Immature natural killer cell (primary cell): ENCODE data around the gene AKAP13. TPM values are rescaled to one million over a fixed set of nuclear protein-coding genes. Genes with fewer than 3 reads are reported as not detected.
"Not testable (repeated sequence)": the region's sequence is repeated elsewhere in the genome, so short reads cannot be mapped to it uniquely, and the experiment has no call there.

Experiments used
- DNase-seq, 3 donors: peaks; one replicate each; pipeline ENCODE4 v3.0.0; 2022; ENCODE audit warnings: mixed read lengths in 1 of 3
- H3K27ac Mint-ChIP-seq, 6 donors: one replicate each; pipeline ENCODE4 v1.8.0; 2020; ENCODE audit warnings: mixed read lengths in 6 of 6, mild to moderate bottlenecking in 5 of 6, inconsistent platforms in 4 of 6, moderate library complexity in 3 of 6
- H3K27me3 Mint-ChIP-seq, 3 donors: one replicate each; pipeline ENCODE4 v1.8.0; 2020 to 2021; ENCODE audit warnings: low read depth in 3 of 3, mild to moderate bottlenecking in 3 of 3, mixed read lengths in 3 of 3, moderate library complexity in 3 of 3, inconsistent platforms in 1 of 3
- H3K36me3 Mint-ChIP-seq, 3 donors: one replicate each; pipeline ENCODE4 v1.8.0; 2020; ENCODE audit warnings: mixed read lengths in 3 of 3, inconsistent platforms in 2 of 3, mild to moderate bottlenecking in 2 of 3
- H3K4me1 Mint-ChIP-seq, 2 donors: one replicate each; pipeline ENCODE4 v1.8.0; 2020; ENCODE audit warnings: inconsistent platforms in 2 of 2, mild to moderate bottlenecking in 2 of 2, mixed read lengths in 2 of 2, moderate library complexity in 1 of 2
- H3K4me3 Mint-ChIP-seq, 5 donors: one replicate each; pipeline ENCODE4 v1.8.0; 2020; ENCODE audit warnings: mild to moderate bottlenecking in 5 of 5, mixed read lengths in 5 of 5, inconsistent platforms in 3 of 5, moderate library complexity in 3 of 5
- H3K9me3 Mint-ChIP-seq, 6 donors: one replicate each; pipeline ENCODE4 v1.8.0; 2020; ENCODE audit warnings: mild to moderate bottlenecking in 6 of 6, mixed read lengths in 6 of 6, inconsistent platforms in 4 of 6, moderate library complexity in 3 of 6
- polyA plus RNA-seq, 3 donors: library from polyadenylated mRNA; unstranded; fragments of 300-500 nt; fragmentation: Illumina TruSeq; gene quantifications; one replicate each; pipeline ENCODE4 v1.2.3, GENCODE V29; 2021

AKAP13 gene
- polyA plus RNA-seq, 3 donors from 2014 or later = 104 to 327 (median 112) TPM

- Mint-ChIP-seq H3K27ac (no peak overlapping the region), H3K36me3 (peaks cover 5 to 12% (median 8%) of the 10 kb centered on the region in 3 donors), H3K27me3 (peaks cover 0 to 2% (median 2%) of the 10 kb centered on the region in 3 donors), H3K4me1 (peaks cover 26 to 27% of the 10 kb centered on the region in 2 donors), H3K9me3 (no peaks in the 10 kb centered on the region), H3K4me3 (no peak overlapping the region)
- DNase-seq = no peak
Observed at GRCh38 chr15:85576392-85576791, 196.0 kb downstream of the AKAP13 start.

DNA sequence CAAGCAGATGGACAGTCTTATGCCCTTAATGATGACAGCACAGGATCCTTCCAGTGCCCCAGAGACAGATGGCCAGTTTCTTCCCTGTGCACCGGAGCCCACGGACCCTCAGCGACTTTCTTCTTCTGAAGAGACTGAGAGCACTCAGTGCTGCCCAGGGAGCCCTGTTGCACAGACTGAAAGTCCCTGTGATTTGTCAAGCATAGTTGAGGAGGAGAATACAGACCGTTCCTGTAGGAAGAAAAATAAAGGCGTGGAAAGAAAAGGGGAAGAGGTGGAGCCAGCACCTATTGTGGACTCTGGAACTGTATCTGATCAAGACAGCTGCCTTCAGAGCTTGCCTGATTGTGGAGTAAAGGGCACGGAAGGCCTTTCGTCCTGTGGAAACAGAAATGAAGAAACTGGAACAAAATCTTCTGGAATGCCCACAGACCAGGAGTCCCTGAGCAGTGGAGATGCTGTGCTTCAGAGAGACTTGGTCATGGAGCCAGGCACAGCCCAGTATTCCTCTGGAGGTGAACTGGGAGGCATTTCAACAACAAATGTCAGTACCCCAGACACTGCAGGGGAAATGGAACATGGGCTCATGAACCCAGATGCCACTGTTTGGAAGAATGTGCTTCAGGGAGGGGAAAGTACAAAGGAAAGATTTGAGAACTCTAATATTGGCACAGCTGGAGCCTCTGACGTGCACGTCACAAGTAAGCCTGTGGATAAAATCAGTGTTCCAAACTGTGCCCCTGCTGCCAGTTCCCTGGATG lies 198.7 kb downstream of the AKAP13 start:
- no peak for DNase-seq
- H3K36me3 Mint-ChIP-seq = peaks cover 5 to 12% (median 8%) of the 10 kb centered on the region in 3 donors
- H3K4me1 Mint-ChIP-seq = peaks cover 53 to 54% of the 10 kb centered on the region in 2 donors
- peak overlapping the region; percentile 67 to 100 (median 94) for H3K27ac Mint-ChIP-seq
- H3K4me3 Mint-ChIP-seq = peak overlapping the region in 1 of 5 donors; percentile 55
- H3K27me3 Mint-ChIP-seq = peaks cover 8 to 14% (median 9%) of the 10 kb centered on the region in 3 donors
- H3K9me3 Mint-ChIP-seq = no peaks in the 10 kb centered on the region

DNA sequence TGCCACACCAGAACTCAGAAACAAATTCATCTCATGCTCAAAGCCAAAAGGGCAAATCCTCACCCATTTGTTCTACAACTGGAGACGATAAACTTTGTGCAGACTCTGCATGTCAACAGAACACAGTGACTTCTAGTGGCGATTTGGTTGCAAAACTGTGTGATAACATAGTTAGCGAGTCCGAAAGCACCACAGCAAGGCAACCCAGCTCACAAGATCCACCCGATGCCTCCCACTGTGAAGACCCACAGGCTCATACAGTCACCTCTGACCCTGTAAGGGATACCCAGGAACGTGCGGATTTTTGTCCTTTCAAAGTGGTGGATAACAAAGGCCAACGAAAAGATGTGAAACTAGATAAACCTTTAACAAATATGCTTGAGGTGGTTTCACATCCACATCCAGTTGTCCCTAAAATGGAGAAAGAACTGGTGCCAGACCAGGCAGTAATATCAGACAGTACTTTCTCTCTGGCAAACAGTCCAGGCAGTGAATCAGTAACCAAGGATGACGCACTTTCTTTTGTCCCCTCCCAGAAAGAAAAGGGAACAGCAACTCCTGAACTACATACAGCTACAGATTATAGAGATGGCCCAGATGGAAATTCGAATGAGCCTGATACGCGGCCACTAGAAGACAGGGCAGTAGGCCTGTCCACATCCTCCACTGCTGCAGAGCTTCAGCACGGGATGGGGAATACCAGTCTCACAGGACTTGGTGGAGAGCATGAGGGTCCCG lies 199.7 kb downstream of the AKAP13 start:
- DNase-seq = no peak
- Mint-ChIP-seq H3K27me3 (peaks cover 8 to 14% (median 9%) of the 10 kb centered on the region in 3 donors), H3K4me1 (peaks cover 62 to 64% of the 10 kb centered on the region in 2 donors), H3K27ac (peak overlapping the region; percentile 91 to 100 (median 94)), H3K9me3 (no peaks in the 10 kb centered on the region), H3K4me3 (peak overlapping the region; percentile 93 to 98 (median 93)), H3K36me3 (peaks cover 5 to 12% (median 8%) of the 10 kb centered on the region in 3 donors)

DNA sequence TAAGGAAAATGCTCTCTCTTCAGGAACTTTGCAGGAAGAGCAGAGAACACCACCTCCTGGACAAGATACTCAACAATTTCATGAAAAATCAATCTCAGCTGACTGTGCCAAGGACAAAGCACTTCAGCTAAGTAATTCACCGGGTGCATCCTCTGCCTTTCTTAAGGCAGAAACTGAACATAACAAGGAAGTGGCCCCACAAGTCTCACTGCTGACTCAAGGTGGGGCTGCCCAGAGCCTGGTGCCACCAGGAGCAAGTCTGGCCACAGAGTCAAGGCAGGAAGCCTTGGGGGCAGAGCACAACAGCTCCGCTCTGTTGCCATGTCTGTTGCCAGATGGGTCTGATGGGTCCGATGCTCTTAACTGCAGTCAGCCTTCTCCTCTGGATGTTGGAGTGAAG lies 200.5 kb downstream of the AKAP13 start:
- Mint-ChIP-seq H3K36me3 (peaks cover 5 to 12% (median 8%) of the 10 kb centered on the region in 3 donors), H3K4me3 (peak overlapping the region; percentile 93 to 98 (median 93)), H3K4me1 (peaks cover 69 to 72% of the 10 kb centered on the region in 2 donors), H3K27me3 (peaks cover 8 to 14% (median 9%) of the 10 kb centered on the region in 3 donors), H3K27ac (peak overlapping the region; percentile 91 to 100 (median 94)), H3K9me3 (no peaks in the 10 kb centered on the region)
- peak; percentile 67 to 72 (median 69) for DNase-seq

GRCh38 chr15:85581495-85581894 lies 201.1 kb downstream of the AKAP13 start:
- H3K27me3 Mint-ChIP-seq = peaks cover 8 to 14% (median 9%) of the 10 kb centered on the region in 3 donors
- peaks cover 73 to 77% of the 10 kb centered on the region in 2 donors for H3K4me1 Mint-ChIP-seq
- H3K27ac Mint-ChIP-seq = peak overlapping the region; percentile 91 to 100 (median 94)
- H3K36me3 Mint-ChIP-seq = peaks cover 5 to 12% (median 8%) of the 10 kb centered on the region in 3 donors
- DNase-seq = peak; percentile 46 to 66 (median 65)
- no peaks in the 10 kb centered on the region for H3K9me3 Mint-ChIP-seq
- H3K4me3 Mint-ChIP-seq = peak overlapping the region; percentile 93 to 98 (median 93)

GRCh38 chr15:85582131-85583079 lies 202.0 kb downstream of the AKAP13 start:
- peak; percentile 58 to 74 (median 72) for DNase-seq
- H3K4me1 Mint-ChIP-seq = peaks cover 73 to 83% of the 10 kb centered on the region in 2 donors
- H3K36me3 Mint-ChIP-seq = peaks cover 9 to 16% (median 11%) of the 10 kb centered on the region in 3 donors
- H3K9me3 Mint-ChIP-seq = no peaks in the 10 kb centered on the region
- H3K27ac Mint-ChIP-seq = peak overlapping the region; percentile 91 to 100 (median 94)
- H3K27me3 Mint-ChIP-seq = peaks cover 8 to 14% (median 9%) of the 10 kb centered on the region in 3 donors
- H3K4me3 Mint-ChIP-seq = peak overlapping the region; percentile 93 to 98 (median 93)

DNA sequence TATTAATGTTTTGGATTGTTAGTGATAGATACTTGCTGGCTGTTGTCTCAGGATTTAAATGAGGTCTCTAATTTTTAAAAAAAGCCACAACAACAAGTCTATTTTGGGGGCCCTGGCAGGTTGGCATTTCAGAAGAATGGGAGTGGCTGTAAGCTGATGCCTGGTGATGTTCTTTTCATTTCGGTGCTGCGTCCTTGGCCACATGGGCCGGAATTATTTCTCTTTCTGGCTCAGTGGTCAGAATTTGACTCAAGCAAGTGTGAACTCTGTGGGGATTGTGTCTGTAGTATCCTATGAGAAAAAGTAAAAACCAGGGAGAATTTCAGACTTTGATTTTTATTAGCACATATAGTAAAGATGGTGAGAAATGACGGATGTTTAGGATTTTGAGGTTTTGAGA lies 203.0 kb downstream of the AKAP13 start:
- Mint-ChIP-seq H3K27ac (peak overlapping the region; percentile 91 to 100 (median 94)), H3K4me3 (peak overlapping the region; percentile 93 to 98 (median 93)), H3K36me3 (peaks cover 9 to 25% (median 15%) of the 10 kb centered on the region in 3 donors), H3K27me3 (peaks cover 8 to 14% (median 9%) of the 10 kb centered on the region in 3 donors), H3K9me3 (no peaks in the 10 kb centered on the region), H3K4me1 (peaks cover 77 to 90% of the 10 kb centered on the region in 2 donors)
- peak; percentile 21 to 35 (median 23) for DNase-seq

GRCh38 chr15:85583923-85584390 lies 203.6 kb downstream of the AKAP13 start:
- Mint-ChIP-seq H3K4me1 (peaks cover 75 to 92% of the 10 kb centered on the region in 2 donors), H3K27ac (peak overlapping the region; percentile 91 to 100 (median 94)), H3K36me3 (peaks cover 7 to 25% (median 17%) of the 10 kb centered on the region in 3 donors), H3K27me3 (peaks cover 8 to 13% (median 9%) of the 10 kb centered on the region in 3 donors), H3K4me3 (peak overlapping the region; percentile 93 to 98 (median 93)), H3K9me3 (no peaks in the 10 kb centered on the region)
- peak; percentile 40 to 51 (median 48) for DNase-seq

DNA sequence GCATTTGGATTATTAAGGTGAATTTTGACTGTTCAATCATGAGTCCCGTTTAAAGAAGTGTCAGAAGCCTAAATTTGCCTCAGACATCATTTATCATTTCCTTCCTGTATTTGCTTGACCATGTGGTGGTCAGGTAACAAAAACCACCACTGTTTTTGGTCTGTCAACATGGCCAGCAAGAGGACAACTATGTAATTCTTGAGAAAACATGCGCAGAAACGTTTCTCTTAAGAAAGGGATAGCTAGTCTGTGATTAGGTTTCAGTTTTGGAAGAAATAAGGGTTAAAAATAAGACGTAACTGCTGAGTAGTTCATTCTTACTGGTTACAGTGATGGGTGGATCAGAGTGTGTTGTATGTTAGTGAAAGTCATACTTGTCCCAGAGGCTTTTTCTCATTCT lies 204.5 kb downstream of the AKAP13 start:
- H3K27me3 Mint-ChIP-seq = peaks cover 8 to 11% (median 9%) of the 10 kb centered on the region in 3 donors
- peaks cover 8 to 31% (median 14%) of the 10 kb centered on the region in 3 donors for H3K36me3 Mint-ChIP-seq
- peak overlapping the region; percentile 55 to 93 (median 78) for H3K27ac Mint-ChIP-seq
- H3K4me1 Mint-ChIP-seq = peaks cover 71 to 89% of the 10 kb centered on the region in 2 donors
- peak in 1 of 3 donors; percentile 10 for DNase-seq
- peak overlapping the region; percentile 60 to 95 (median 93) for H3K4me3 Mint-ChIP-seq
- no peaks in the 10 kb centered on the region for H3K9me3 Mint-ChIP-seq

- peaks cover 8 to 27% (median 14%) of the 10 kb centered on the region in 3 donors for H3K36me3 Mint-ChIP-seq
- H3K9me3 Mint-ChIP-seq, DNase-seq: not testable (repeated sequence)
- peaks cover 6 to 11% (median 9%) of the 10 kb centered on the region in 3 donors for H3K27me3 Mint-ChIP-seq
- H3K4me1 Mint-ChIP-seq = peaks cover 58 to 85% of the 10 kb centered on the region in 2 donors
- peak overlapping the region in 5 of 6 donors; percentile 68 to 93 (median 71) for H3K27ac Mint-ChIP-seq
- H3K4me3 Mint-ChIP-seq = peak overlapping the region in 1 of 5 donors; percentile 24
Observed at GRCh38 chr15:85586196-85586595, 205.8 kb downstream of the AKAP13 start.

- H3K27me3 Mint-ChIP-seq = peaks cover 4 to 6% (median 5%) of the 10 kb centered on the region in 3 donors
- no peak overlapping the region for H3K27ac Mint-ChIP-seq
- DNase-seq = no peak
- H3K4me3 Mint-ChIP-seq = no peak overlapping the region
- peaks cover 46 to 81% of the 10 kb centered on the region in 2 donors for H3K4me1 Mint-ChIP-seq
- H3K9me3 Mint-ChIP-seq = no peaks in the 10 kb centered on the region
- H3K36me3 Mint-ChIP-seq = peaks cover 8 to 27% (median 14%) of the 10 kb centered on the region in 3 donors
Observed at GRCh38 chr15:85587707-85588411, 207.5 kb downstream of the AKAP13 start.

DNA sequence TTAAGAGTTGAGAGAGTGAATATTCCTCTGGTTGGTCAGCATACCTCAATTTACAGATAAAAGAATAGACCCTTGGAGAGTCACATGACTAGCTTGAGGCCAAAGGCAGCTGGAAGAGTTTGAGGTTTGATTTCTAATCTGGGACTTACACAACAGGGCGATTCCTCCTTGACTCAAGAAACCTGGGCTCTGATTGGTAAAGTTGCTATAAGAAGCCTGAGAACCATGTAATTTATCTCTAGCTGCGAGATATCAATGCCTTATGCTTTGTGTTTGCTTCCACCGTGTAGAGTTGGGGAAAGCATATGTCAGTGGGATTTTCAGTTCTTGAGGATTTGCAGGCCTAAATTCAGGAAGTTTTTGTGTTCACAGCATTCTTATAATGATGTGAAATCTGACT lies 208.3 kb downstream of the AKAP13 start:
- Mint-ChIP-seq H3K4me3 (no peak overlapping the region), H3K36me3 (peaks cover 8 to 27% (median 14%) of the 10 kb centered on the region in 3 donors), H3K4me1 (peaks cover 38 to 74% of the 10 kb centered on the region in 2 donors), H3K9me3 (no peaks in the 10 kb centered on the region), H3K27me3 (peaks cover 0 to 2% (median 1%) of the 10 kb centered on the region in 3 donors), H3K27ac (peak overlapping the region in 2 of 6 donors; percentile 25 to 69)
- DNase-seq = no peak
